Activated T-helper 9 cell treated with anti-CD3 and anti-CD28 coated beads, Interleukin-2, amount 50 U/mL, for 16 hours (primary cell): ENCODE data around the gene KLC3.
"Not testable (repeated sequence)": the region's sequence is repeated elsewhere in the genome, so short reads cannot be mapped to it uniquely, and the experiment has no call there.

ENCODE experiments used
- DNase-seq: peaks from one replicate; pipeline ENCODE4 v3.0.0-alpha.2; 2020; ENCODE audit warnings: low read depth

The KLC3 gene

GRCh38 chr19:45320997-45321775 is 19.4 kb upstream of the KLC3 start:
- no peak for DNase-seq

DNA sequence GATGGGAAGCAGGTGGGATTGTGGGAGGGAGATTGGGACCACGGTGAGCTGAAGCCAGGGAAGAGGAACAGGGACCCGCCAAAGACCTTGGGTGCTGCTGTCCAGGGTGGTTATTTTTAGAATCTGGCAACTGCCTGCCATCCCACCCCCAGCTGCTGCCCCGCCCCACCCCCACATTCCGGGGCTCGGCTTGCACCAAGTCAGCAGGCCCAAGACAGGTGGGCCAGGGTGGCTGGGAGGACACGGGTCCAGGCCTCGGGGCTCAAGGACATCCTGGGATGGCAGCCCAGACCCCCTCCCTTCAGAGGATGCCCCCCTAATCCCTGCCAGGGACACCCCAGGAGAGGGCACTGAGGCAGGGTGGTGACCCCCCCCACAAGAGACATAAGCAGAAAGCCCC is 18.7 kb upstream of the KLC3 start:
- no peak for DNase-seq

GRCh38 chr19:45322311-45322710 is 18.2 kb upstream of the KLC3 start:
- DNase-seq, result no peak

DNA sequence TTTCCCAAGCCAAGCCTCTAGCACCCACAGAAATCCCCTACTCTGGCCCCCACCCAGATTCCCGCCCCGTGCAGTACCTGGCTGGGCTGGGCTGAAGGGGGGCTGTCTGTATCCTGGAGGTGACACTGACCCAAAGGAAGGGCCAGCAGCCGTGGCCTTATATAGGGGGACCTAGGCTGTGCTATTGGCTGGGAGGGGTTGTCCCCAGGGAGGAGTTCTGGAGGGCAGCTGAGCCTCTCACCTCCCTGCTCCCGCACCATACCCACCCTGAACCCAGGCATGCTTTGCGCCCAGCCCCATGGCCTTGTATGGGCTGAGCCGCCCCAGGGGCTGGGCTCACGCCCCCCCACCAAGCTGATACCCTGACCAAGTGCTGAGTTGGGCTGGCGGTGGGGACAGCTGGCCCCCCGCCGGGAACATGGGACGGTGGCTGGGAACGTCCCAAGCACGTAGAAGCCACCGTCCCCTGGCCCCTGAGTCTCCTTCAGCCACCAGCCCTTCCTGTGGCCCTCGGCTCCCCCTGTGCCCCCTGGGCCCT is 17.7 kb upstream of the KLC3 start, which contains the start of gene CKM:
Gene CKM (minus strand): TSS at position 132 of the 538 bp plus-strand sequence. CDS start 3,162 bp downstream, outside the sequence.
- no peak for DNase-seq

GRCh38 chr19:45323671-45324081 is 16.9 kb upstream of the KLC3 start:
- DNase-seq, result no peak

- DNase-seq, result no peak
These were observed 16.1 kb upstream of the KLC3 start for GRCh38 chr19:45324349-45324907.

GRCh38 chr19:45327404-45328143 is 13.0 kb upstream of the KLC3 start:
- DNase-seq, result no peak

GRCh38 chr19:45331411-45331810 is 9.1 kb upstream of the KLC3 start:
- DNase-seq, result no peak

GRCh38 chr19:45333609-45334303 is 6.8 kb upstream of the KLC3 start:
- no peak for DNase-seq

DNA sequence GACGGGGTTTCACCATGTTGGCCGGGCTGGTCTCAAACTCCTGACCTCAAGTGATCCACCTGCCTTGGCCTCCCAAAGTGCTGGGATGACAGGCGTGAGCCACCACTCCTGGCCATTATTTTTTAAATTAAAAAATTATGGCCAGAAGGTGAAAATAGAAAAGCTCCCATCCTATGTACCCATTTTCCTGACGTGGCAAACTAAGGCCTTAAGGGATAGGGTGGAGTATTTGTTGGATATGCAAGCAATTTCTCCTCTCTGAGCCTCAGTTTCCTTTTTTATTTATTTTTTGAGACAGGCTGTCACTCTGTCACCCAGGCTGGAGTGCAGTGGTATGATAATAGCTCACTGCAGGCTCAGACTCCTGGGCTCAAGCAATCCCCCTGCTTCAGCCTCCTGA is 5.7 kb upstream of the KLC3 start:
- not testable (repeated sequence) for DNase-seq

DNA sequence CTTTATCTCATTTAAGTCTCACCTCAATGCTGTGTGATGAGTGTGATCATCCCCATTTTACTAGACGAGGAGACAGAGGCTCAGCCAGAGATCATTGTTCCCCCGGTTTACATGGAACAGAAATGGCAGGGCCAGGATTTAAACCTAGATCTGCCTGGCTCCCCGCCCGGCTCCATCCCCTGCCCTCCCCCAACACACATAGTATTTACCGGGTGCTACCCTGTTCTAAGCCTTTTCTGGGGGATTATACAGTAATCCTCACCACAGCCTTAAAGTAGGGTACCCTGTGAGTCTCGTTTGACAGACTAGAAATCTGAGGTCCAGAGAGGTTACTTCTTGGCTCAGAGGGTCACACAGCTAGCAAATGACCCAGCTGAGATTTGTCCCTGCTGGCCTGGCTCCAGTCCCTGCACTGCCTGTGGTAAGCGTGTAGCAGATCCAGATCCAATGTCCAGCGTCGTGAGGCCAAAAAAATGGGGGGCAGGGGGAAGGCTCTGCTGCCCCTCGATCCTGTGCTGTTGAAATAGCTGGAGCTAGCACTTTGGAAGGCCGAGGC is 3.8 kb upstream of the KLC3 start:
- no peak for DNase-seq

GRCh38 chr19:45339629-45340028 is 921 bp upstream of the KLC3 start:
- no peak for DNase-seq

- no peak for DNase-seq
These were observed 426 bp downstream of the KLC3 start for GRCh38 chr19:45340899-45341453.

DNA sequence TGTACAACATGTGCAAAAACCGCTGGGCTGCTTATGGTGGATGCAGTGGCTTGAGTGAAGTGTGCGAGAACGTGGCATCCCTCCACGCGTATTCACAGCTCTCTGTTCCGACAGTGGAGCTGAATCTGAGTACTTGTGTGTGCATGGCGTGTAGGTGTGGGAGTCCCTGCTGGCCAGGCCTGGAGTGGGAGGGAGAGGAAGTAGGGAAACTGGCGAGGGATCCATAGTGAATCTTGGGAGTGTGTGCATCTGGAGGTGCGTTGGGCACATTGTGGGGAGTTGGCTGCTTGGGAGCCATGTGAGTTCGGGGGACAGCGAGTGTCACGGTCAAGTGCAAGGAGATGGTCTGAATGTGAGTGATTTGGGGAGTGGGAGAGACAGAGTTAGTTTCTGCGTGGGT is 2.4 kb downstream of the KLC3 start:
- no peak for DNase-seq

GRCh38 chr19:45344621-45345505 is 4.3 kb downstream of the KLC3 start:
- no peak for DNase-seq

GRCh38 chr19:45345506-45345860 is 4.9 kb downstream of the KLC3 start:
- no peak for DNase-seq

- no peak for DNase-seq
These were observed 5.9 kb downstream of the KLC3 start for GRCh38 chr19:45346449-45346848.

- no peak for DNase-seq
These were observed 7.2 kb downstream of the KLC3 start for GRCh38 chr19:45347570-45348366.

DNA sequence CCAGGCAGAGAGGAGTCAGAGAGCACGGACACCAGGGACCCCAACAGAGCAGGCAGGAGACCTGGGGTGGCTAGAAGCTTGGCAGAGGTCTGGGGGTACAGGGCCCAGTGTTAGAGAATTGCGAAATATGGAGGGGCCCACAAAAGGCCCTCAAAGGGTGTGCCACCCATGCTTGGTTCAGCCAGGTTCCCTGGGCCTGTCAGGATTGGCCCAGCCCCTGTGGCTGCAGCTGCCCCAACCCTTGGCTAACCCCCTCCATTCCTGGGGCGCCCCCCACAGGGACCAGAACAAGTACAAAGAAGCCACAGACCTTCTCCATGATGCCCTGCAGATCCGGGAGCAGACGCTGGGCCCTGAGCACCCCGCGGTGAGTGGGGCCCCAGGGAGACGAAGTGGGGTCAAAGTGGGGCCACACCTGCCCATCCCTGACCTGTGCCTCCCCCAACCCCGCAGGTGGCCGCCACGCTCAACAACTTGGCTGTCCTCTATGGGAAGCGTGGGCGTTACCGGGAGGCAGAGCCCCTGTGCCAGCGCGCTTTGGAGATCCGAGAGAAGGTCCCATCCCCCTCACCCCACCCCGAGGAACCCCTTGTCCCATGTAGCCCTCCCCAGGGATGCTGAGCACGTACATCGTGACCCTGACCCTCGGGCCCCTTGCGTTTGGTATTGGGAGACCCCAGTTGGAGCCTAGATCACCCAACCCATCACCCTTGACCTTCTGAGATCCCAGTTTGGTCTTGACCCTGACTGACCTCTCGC is 8.0 kb downstream of the KLC3 start:
- no peak for DNase-seq
